Panc1 (cell line): Measurements from ENCODE around the gene FNDC8.

Experiments
- CTCF ChIP-seq: fragments of 450-650 bp; IDR thresholded peaks from 2 replicates; pipeline ENCODE4 v1.5.1; 2017; ENCODE audit warnings: mild to moderate bottlenecking
- POLR2AphosphoS5 ChIP-seq: IDR thresholded peaks from 2 replicates; pipeline ENCODE4 v1.6.1; 2012; ENCODE audit warnings: mild to moderate bottlenecking, low read depth, low read length, moderate library complexity
- SIN3A ChIP-seq: IDR thresholded peaks from 2 replicates; pipeline ENCODE4 v1.6.1; 2012; ENCODE audit warnings: low read depth, mild to moderate bottlenecking, low read length, moderate library complexity, borderline replicate concordance; ENCODE audit not compliant: insufficient read depth

- TF ChIP-seq CTCF = no peak
- no peak for TF ChIP-seq POLR2AphosphoS5
- no peak for TF ChIP-seq SIN3A
These were observed 16.8 kb downstream of the FNDC8 start for GRCh38 chr17:35138218-35138617.
